ENCODE data around the gene NAA16. TPM values are rescaled to one million over a fixed set of nuclear protein-coding genes. Genes with fewer than 3 reads are reported as not detected.
"Not testable (repeated sequence)": the region's sequence is repeated elsewhere in the genome, so short reads cannot be mapped to it uniquely, and the experiment has no call there.

NAA16 gene
- total and polyA plus RNA-seq, 4 donors = 5.0 to 65.6 (median 16.4) TPM

- not testable (repeated sequence) for H3K4me1 ChIP-seq (ENCODE audit: control insufficient read depth in 5 of 5, insufficient read depth in 5 of 5, low read length in 5 of 5); ATAC-seq (ENCODE audit: insufficient read depth, low FRiP score); H3K36me3 ChIP-seq (ENCODE audit: control insufficient read depth in 4 of 4, insufficient read depth in 4 of 4, low read length in 4 of 4); H3K9ac ChIP-seq (ENCODE audit: insufficient read depth in 1 of 2, low read length in 2 of 2); H3K9me3 ChIP-seq (ENCODE audit: control insufficient read depth in 4 of 4, insufficient read depth in 3 of 4, low read length in 3 of 4); H3K27me3 ChIP-seq (ENCODE audit: control insufficient read depth in 3 of 3, insufficient read depth in 3 of 3, low read length in 2 of 3); DNase-seq; H3K27ac ChIP-seq (ENCODE audit: low read depth in 1 of 2, low read length in 1 of 2); H3K4me3 ChIP-seq
- WGBS, 2 donors = 76 to 86% methylated on average over 7 of the region's 7 CpGs
Observed at GRCh38 chr13:41421983-41422382, 110.9 kb downstream of the NAA16 start.

GRCh38 chr13:41423259-41423658 is 112.2 kb downstream of the NAA16 start:
- not testable (repeated sequence) for H3K4me1 ChIP-seq (ENCODE audit: control insufficient read depth in 5 of 5, insufficient read depth in 5 of 5, low read length in 5 of 5); ATAC-seq (ENCODE audit: insufficient read depth, low FRiP score); H3K9me3 ChIP-seq (ENCODE audit: control insufficient read depth in 4 of 4, insufficient read depth in 3 of 4, low read length in 3 of 4); DNase-seq; H3K4me3 ChIP-seq; H3K36me3 ChIP-seq (ENCODE audit: control insufficient read depth in 4 of 4, insufficient read depth in 4 of 4, low read length in 4 of 4); H3K27ac ChIP-seq (ENCODE audit: low read depth in 1 of 2, low read length in 1 of 2); H3K9ac ChIP-seq (ENCODE audit: insufficient read depth in 1 of 2, low read length in 2 of 2); H3K27me3 ChIP-seq (ENCODE audit: control insufficient read depth in 3 of 3, insufficient read depth in 3 of 3, low read length in 2 of 3)
- 82 to 90% methylated on average over 12 to 13 of the region's 13 CpGs for WGBS, 2 donors

GRCh38 chr13:41424675-41425074 is 113.6 kb downstream of the NAA16 start:
- H3K27ac ChIP-seq (ENCODE audit: low read depth in 1 of 2, low read length in 1 of 2); H3K36me3 ChIP-seq (ENCODE audit: control insufficient read depth in 4 of 4, insufficient read depth in 4 of 4, low read length in 4 of 4); H3K9me3 ChIP-seq (ENCODE audit: control insufficient read depth in 4 of 4, insufficient read depth in 3 of 4, low read length in 3 of 4); ATAC-seq (ENCODE audit: insufficient read depth, low FRiP score); H3K27me3 ChIP-seq (ENCODE audit: control insufficient read depth in 3 of 3, insufficient read depth in 3 of 3, low read length in 2 of 3); DNase-seq; H3K4me1 ChIP-seq (ENCODE audit: control insufficient read depth in 5 of 5, insufficient read depth in 5 of 5, low read length in 5 of 5); H3K4me3 ChIP-seq; H3K9ac ChIP-seq (ENCODE audit: insufficient read depth in 1 of 2, low read length in 2 of 2): not testable (repeated sequence)
- 98% methylated on average over 6 of the region's 6 CpGs for WGBS, 2 donors

GRCh38 chr13:41426047-41426446 is 115.0 kb downstream of the NAA16 start:
- no peak for DNase-seq
- ATAC-seq (ENCODE audit: insufficient read depth, low FRiP score) = no peak
- H3K4me1 ChIP-seq (ENCODE audit: control insufficient read depth in 5 of 5, insufficient read depth in 5 of 5, low read length in 5 of 5) = no peaks in the 10 kb centered on the region
- H3K36me3 ChIP-seq (ENCODE audit: control insufficient read depth in 4 of 4, insufficient read depth in 4 of 4, low read length in 4 of 4) = no peaks in the 10 kb centered on the region
- 77% methylated on average over 22 of the region's 22 CpGs for WGBS, 2 donors
- H3K27ac ChIP-seq (ENCODE audit: low read depth in 1 of 2, low read length in 1 of 2) = no peak overlapping the region
- no peak for TF ChIP-seq CTCF (IDR thresholded peaks at IDR 0.05; ENCODE audit: control extremely low read depth, extremely low read depth)
- H3K4me3 ChIP-seq = no peak overlapping the region
- H3K27me3 ChIP-seq (ENCODE audit: control insufficient read depth in 3 of 3, insufficient read depth in 3 of 3, low read length in 2 of 3) = no peaks in the 10 kb centered on the region
- H3K9ac ChIP-seq (ENCODE audit: insufficient read depth in 1 of 2, low read length in 2 of 2) = no peak overlapping the region
- no peaks in the 10 kb centered on the region for H3K9me3 ChIP-seq (ENCODE audit: control insufficient read depth in 4 of 4, insufficient read depth in 3 of 4, low read length in 3 of 4)

Small RNAs within 50 kb of the gene (small RNA-seq; reads per million reads assigned to genes)
- gene RNU6-57P (ENCODE audit: low replicate concordance) = not detected

Other genes starting within 250 kb of the NAA16 start
- 10 to 100 TPM in 1 of 2 donors, 1 to 10 TPM in 1; 8.1 to 10.7 TPM for gene WBP4, start 249.8 kb upstream of the NAA16 start, total RNA-seq
- 10 to 100 TPM in 1 of 2 donors, 1 to 10 TPM in 1; 7.9 to 12.4 TPM for gene WBP4, start 249.8 kb upstream of the NAA16 start, polyA plus RNA-seq
- 10 to 100 TPM in 1 of 2 donors, 1 to 10 TPM in 1; 6.7 to 10.4 TPM for gene KBTBD6, start 178.5 kb upstream of the NAA16 start, total RNA-seq
- gene KBTBD6, start 178.5 kb upstream of the NAA16 start, polyA plus RNA-seq = 1 to 10 TPM; 2.4 to 2.9 TPM
- gene KBTBD7, start 116.7 kb upstream of the NAA16 start, total RNA-seq = 10 to 100 TPM in 1 of 2 donors, 1 to 10 TPM in 1; 7.4 to 12.3 TPM
- gene KBTBD7, start 116.7 kb upstream of the NAA16 start, polyA plus RNA-seq = 1 to 10 TPM; 2.2 to 5.3 TPM
- 10 to 100 TPM in 1 of 2 donors, 1 to 10 TPM in 1; 7.8 to 22.0 TPM for gene MTRF1, start 47.7 kb upstream of the NAA16 start, total RNA-seq
- 1 to 10 TPM; 6.7 to 9.4 TPM for gene MTRF1, start 47.7 kb upstream of the NAA16 start, polyA plus RNA-seq
- gene RGCC, start 146.3 kb downstream of the NAA16 start, total RNA-seq = 100 to 1,000 TPM; 309 to 359 TPM
- 100 to 1,000 TPM; 167 to 275 TPM for gene RGCC, start 146.3 kb downstream of the NAA16 start, polyA plus RNA-seq

All from lung (tissue), 13 donors.